ENCODE data around the gene KCNH1. TPM values are rescaled to one million over a fixed set of nuclear protein-coding genes. Genes with fewer than 3 reads are reported as not detected.
"Not testable (repeated sequence)": the region's sequence is repeated elsewhere in the genome, so short reads cannot be mapped to it uniquely, and the experiment has no call there.

KCNH1 gene
- total RNA-seq, 2 experiments from 2014 or later: not detected

DNA sequence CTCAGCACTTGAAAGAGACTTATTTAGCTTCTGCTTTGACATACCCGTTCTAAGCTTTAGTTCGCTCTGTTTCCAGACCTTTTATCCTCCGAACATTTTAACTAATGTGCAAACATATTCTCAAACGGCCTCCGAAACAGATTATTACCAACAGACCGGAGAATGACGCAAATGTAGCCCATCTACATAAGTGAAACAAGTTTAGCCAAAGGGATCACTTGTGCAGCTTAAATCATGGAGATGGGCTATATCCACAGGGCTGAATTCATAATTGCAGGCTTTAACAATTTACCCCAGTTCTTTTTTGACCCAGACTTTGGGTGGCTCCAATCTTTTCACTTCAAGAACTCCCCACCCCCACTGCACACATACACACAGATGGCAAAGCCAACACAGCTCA lies 119.7 kb downstream of the KCNH1 start:
- Mint-ChIP-seq H3K27ac (no peak overlapping the region), H3K4me3 (no peak overlapping the region), H3K36me3 (ENCODE audit: low read depth) (no peaks in the 10 kb centered on the region), H3K9me3 (no peaks in the 10 kb centered on the region), H3K4me1 (ENCODE audit: low read depth) (no peaks in the 10 kb centered on the region), H3K27me3 (peaks cover 22% of the 10 kb centered on the region)
- DNase-seq (no peak), ATAC-seq (no peak)
- POLR2A ChIA-PET: no interaction called here
- intact Hi-C loops (cut with micrococcal nuclease): no loop called here
- CTCF ChIA-PET: no interaction called here
- TF ChIP-seq CTCF (IDR thresholded peaks at IDR 0.05): no peak

- Mint-ChIP-seq H3K9me3 (no peaks in the 10 kb centered on the region), H3K4me3 (no peak overlapping the region), H3K27me3 (peaks cover 22% of the 10 kb centered on the region), H3K27ac (no peak overlapping the region), H3K4me1 (ENCODE audit: low read depth) (no peaks in the 10 kb centered on the region), H3K36me3 (ENCODE audit: low read depth) (no peaks in the 10 kb centered on the region)
- intact Hi-C loops (cut with micrococcal nuclease): no loop called here
- CTCF ChIA-PET: no interaction called here
- DNase-seq (no peak), ATAC-seq (no peak)
- POLR2A ChIA-PET: no interaction called here
- TF ChIP-seq CTCF (IDR thresholded peaks at IDR 0.05): no peak
Observed at GRCh38 chr1:211013346-211014240, 120.4 kb downstream of the KCNH1 start.

- H3K9me3 Mint-ChIP-seq; DNase-seq; CTCF ChIA-PET; H3K4me1 Mint-ChIP-seq (ENCODE audit: low read depth); H3K4me3 Mint-ChIP-seq; H3K27ac Mint-ChIP-seq; intact Hi-C loops (cut with micrococcal nuclease); H3K36me3 Mint-ChIP-seq (ENCODE audit: low read depth); ATAC-seq; POLR2A ChIA-PET: not testable (repeated sequence)
- H3K27me3 Mint-ChIP-seq: peaks cover 22% of the 10 kb centered on the region
Observed at GRCh38 chr1:211011128-211011527, 122.8 kb downstream of the KCNH1 start.

DNA sequence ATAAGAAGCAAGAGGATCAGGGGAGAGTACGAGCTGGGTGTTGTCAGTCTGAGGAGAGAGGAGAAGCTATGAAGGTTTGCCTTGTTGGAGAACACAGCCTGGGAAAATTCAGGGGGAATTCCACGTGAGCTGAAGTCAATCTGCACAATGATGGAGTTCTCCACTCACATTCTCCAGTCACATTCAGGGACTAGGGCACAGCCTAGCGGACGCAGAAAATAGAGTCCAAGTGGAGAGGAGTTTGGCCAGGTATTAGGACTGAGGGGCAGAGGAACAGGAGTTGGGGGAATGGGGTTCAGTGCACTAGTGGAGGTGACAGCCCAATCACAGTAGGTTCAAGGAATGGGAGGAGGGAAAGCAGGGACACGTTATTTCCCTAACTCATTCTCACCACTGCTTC lies 124.0 kb downstream of the KCNH1 start:
- Mint-ChIP-seq H3K4me3 (no peak overlapping the region), H3K27ac (no peak overlapping the region), H3K27me3 (peaks cover 20% of the 10 kb centered on the region), H3K4me1 (ENCODE audit: low read depth) (no peaks in the 10 kb centered on the region), H3K36me3 (ENCODE audit: low read depth) (no peaks in the 10 kb centered on the region), H3K9me3 (no peaks in the 10 kb centered on the region)
- no peak for TF ChIP-seq CTCF (IDR thresholded peaks at IDR 0.05)
- intact Hi-C loops (cut with micrococcal nuclease): no loop called here
- POLR2A ChIA-PET: no interaction called here
- ATAC-seq: no peak
- DNase-seq: no peak
- CTCF ChIA-PET: no interaction called here

- ATAC-seq (no peak), DNase-seq (no peak)
- intact Hi-C loops (cut with micrococcal nuclease): no loop called here
- Mint-ChIP-seq H3K36me3 (ENCODE audit: low read depth) (no peaks in the 10 kb centered on the region), H3K4me1 (ENCODE audit: low read depth) (no peaks in the 10 kb centered on the region), H3K27me3 (peaks cover 21% of the 10 kb centered on the region), H3K9me3 (no peaks in the 10 kb centered on the region), H3K27ac (no peak overlapping the region), H3K4me3 (no peak overlapping the region)
- TF ChIP-seq CTCF (IDR thresholded peaks at IDR 0.05): no peak
- CTCF ChIA-PET: no interaction called here
- POLR2A ChIA-PET: no interaction called here
Observed at GRCh38 chr1:211007830-211008229, 126.1 kb downstream of the KCNH1 start.

DNA sequence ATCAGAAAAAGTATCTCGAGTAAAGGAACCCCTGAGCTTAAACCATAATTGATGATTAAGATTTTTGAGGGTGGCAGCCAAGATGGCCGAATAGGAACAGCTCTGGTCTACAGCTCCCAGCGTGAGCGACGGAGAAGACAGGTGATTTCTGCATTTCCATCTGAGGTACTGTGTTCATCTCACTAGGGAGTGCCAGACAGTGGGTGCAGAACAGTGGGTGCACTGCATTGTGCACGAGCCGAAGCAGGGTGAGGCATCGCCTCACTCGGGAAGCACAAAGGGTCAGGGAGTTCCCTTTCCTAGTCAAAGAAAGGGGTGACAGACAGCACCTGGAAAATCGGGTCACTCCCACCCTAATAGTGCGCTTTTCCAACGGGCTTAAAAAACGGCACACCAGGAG lies 138.0 kb downstream of the KCNH1 start:
- intact Hi-C loops (cut with micrococcal nuclease); POLR2A ChIA-PET; H3K36me3 Mint-ChIP-seq (ENCODE audit: low read depth); CTCF ChIA-PET; H3K4me3 Mint-ChIP-seq; H3K27ac Mint-ChIP-seq; H3K4me1 Mint-ChIP-seq (ENCODE audit: low read depth); ATAC-seq; DNase-seq; H3K9me3 Mint-ChIP-seq: not testable (repeated sequence)
- H3K27me3 Mint-ChIP-seq: peaks cover 21% of the 10 kb centered on the region

Data from activated CD8-positive, alpha-beta T cell treated with anti-CD3 and anti-CD28 coated beads for 36 hours (primary cell).